Bronchial smooth muscle cell (primary cell): ENCODE data around the gene PLCG1. TPM values are rescaled to one million over a fixed set of nuclear protein-coding genes. Genes with fewer than 3 reads are reported as not detected.

Source experiments
- total RNA-seq: library from RNA; depleted of rRNA; stranded (reverse); fragments of >200 nt; gene quantifications from 2 replicates; pipeline ENCODE4 v1.2.1, GENCODE V29; 2014

PLCG1 gene
- 83.7 and 100 TPM in 2 replicates for total RNA-seq

DNA sequence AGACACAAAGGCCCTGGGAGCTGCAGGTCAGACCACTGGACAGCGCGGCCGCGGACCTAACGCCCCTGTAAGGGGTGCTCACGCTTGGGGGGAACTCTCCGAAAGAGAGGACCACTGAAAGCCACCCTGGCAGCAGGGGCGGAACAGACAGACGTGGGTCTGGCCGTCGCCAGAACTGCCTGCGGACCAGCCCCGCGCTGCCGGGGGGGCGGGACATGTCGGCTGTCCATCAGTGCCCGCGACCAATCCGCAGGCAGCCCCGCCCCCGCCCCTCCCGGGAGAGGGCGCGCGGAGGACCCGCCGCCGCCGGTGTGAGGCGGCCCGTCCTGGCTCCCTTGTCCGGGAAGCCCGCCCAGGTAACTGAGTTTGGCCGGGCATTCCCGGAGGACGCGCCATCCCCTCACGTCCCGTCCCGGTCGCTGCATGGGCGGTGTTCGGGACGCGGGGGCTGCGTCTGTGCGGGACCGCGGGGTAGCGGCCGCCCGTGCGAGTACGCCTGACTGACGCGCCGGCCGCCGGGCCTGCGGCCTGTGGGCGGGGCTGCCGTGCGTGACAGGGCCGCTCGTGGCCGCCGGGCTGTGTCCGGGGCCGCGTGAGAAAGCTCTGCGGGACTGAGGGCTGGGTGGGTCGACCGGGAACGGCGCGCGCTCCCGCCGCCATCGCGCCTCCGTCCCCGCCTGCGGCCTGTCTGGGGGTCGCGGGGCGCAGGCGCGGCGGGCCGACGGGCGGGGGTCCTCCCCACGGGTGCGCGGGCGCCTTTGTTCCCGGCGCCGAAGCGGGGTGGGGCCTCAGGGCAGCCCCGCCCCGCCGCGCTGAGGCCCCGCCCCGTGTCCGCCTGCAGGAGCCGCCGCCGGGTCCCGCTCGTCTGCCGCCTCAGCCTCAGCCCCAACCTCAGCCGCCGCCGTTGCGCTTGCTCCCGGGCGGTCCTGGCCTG lies at the start of gene PLCG1:
PLCG1 (plus strand) TSS at position 864 of the 934 bp plus-strand sequence. CDS start 99 bp downstream, outside the sequence.

Other genes with a start within 250 kb of the PLCG1 start
- gene TOP1, start 108.7 kb upstream of the PLCG1 start, total RNA-seq = 9.3 and 16.7 TPM in 2 replicates
- 10.4 and 12.8 TPM in 2 replicates for gene ZHX3, start 180.2 kb downstream of the PLCG1 start, total RNA-seq
- 4.6 and 5.4 TPM in 2 replicates for gene LPIN3, start 203.3 kb downstream of the PLCG1 start, total RNA-seq
- gene EMILIN3, start 229.3 kb downstream of the PLCG1 start, total RNA-seq = under 0.01 TPM in 1 of 2 replicates, not detected in the other